HL-60 (cell line): ENCODE measurements around the gene FCGBP.
"Not testable (repeated sequence)": the region's sequence is repeated elsewhere in the genome, so short reads cannot be mapped to it uniquely, and the experiment has no call there.

ENCODE experiments used
- DNase-seq, 2 experiments: peaks; one replicate each; pipeline ENCODE4 v3.0.0-alpha.2; 2010 to 2020; ENCODE audit warnings: low read depth in 1 of 2, low spot score in 1 of 2
- H3K27ac ChIP-seq: fragments of 250-450 bp; sonication (Bioruptor Pico); replicated peaks from 2 replicates; pipeline ENCODE4 v1.5.1; 2020; ENCODE audit warnings: mild to moderate bottlenecking, moderate library complexity
- H3K27me3 ChIP-seq: fragments of 250-450 bp; sonication (Bioruptor Pico); 2 replicates; pipeline ENCODE4 v1.5.1; 2021; ENCODE audit warnings: mild to moderate bottlenecking, moderate library complexity; ENCODE audit not compliant: insufficient read depth, poor library complexity, severe bottlenecking
- H3K4me3 ChIP-seq: replicated peaks from 2 replicates; pipeline ENCODE4 v1.5.1; 2011; ENCODE audit warnings: mild to moderate bottlenecking, control low read depth, low read length; ENCODE audit not compliant: insufficient read depth
- CTCF ChIP-seq: IDR thresholded peaks from one replicate; pipeline ENCODE4 v1.5.1; 2011; ENCODE audit warnings: low read length, control low read depth, inconsistent platforms; ENCODE audit not compliant: insufficient read depth
- GABPA ChIP-seq: IDR thresholded peaks from 2 replicates; pipeline ENCODE4 v1.6.1; 2012; ENCODE audit warnings: low read depth
- POLR2AphosphoS5 ChIP-seq: IDR thresholded peaks from 2 replicates; pipeline ENCODE4 v1.6.1; 2012; ENCODE audit warnings: low read depth
- REST ChIP-seq: IDR thresholded peaks from 2 replicates; pipeline ENCODE4 v1.6.1; 2012; ENCODE audit warnings: low read depth; ENCODE audit not compliant: insufficient replicate concordance
- SPI1 ChIP-seq: IDR thresholded peaks from 2 replicates; pipeline ENCODE4 v1.6.1; 2012; ENCODE audit warnings: low read depth, mild to moderate bottlenecking, borderline replicate concordance

Gene FCGBP

GRCh38 chr19:39906820-39907611, 27.4 kb downstream of the FCGBP start:
- TF ChIP-seq REST (no peak), SPI1 (no peak), CTCF (no peak), POLR2AphosphoS5 (no peak), GABPA (no peak)
- Histone ChIP-seq H3K27ac (no peak overlapping the region), H3K4me3 (no peak overlapping the region), H3K27me3 (no peaks in the 10 kb centered on the region)
- DNase-seq, result no peak

GRCh38 chr19:39906283-39906682, 28.2 kb downstream of the FCGBP start:
- H3K4me3 ChIP-seq, result no peak overlapping the region
- H3K27ac ChIP-seq, result no peak overlapping the region
- TF ChIP-seq SPI1 (no peak), POLR2AphosphoS5 (no peak), REST (no peak), GABPA (no peak), CTCF (no peak)
- DNase-seq, result no peak
- no peaks in the 10 kb centered on the region for H3K27me3 ChIP-seq

GRCh38 chr19:39903486-39904091, 30.8 kb downstream of the FCGBP start:
- not testable (repeated sequence) for H3K27me3 ChIP-seq, H3K27ac ChIP-seq, DNase-seq, H3K4me3 ChIP-seq

GRCh38 chr19:39902326-39902725, 32.1 kb downstream of the FCGBP start:
- H3K4me3 ChIP-seq, DNase-seq, H3K27me3 ChIP-seq, H3K27ac ChIP-seq: not testable (repeated sequence)

- DNase-seq, H3K27ac ChIP-seq, H3K27me3 ChIP-seq, H3K4me3 ChIP-seq: not testable (repeated sequence)
Observed at GRCh38 chr19:39901681-39902080, 32.8 kb downstream of the FCGBP start.

- DNase-seq, H3K27me3 ChIP-seq, H3K27ac ChIP-seq, H3K4me3 ChIP-seq: not testable (repeated sequence)
Observed at GRCh38 chr19:39898858-39899257, 35.6 kb downstream of the FCGBP start.

GRCh38 chr19:39897511-39898245, 36.8 kb downstream of the FCGBP start:
- H3K4me3 ChIP-seq, DNase-seq, H3K27ac ChIP-seq, H3K27me3 ChIP-seq: not testable (repeated sequence)

- H3K27me3 ChIP-seq, H3K27ac ChIP-seq, DNase-seq, H3K4me3 ChIP-seq: not testable (repeated sequence)
Observed at GRCh38 chr19:39895096-39895495, 39.3 kb downstream of the FCGBP start.
